Measurements from ENCODE around the gene CHCHD4.

CHCHD4 gene

GRCh38 chr3:14124615-14125192 lies at the start of gene CHCHD4, which contains the start of gene TMEM43:
Gene CHCHD4, minus strand, starts transcription at chr3:14124870. Its CDS starts 194 bp downstream, at chr3:14124676.
Gene TMEM43, plus strand, starts transcription at chr3:14125052. Its CDS starts 142 bp downstream, at chr3:14125194.
- TF ChIP-seq CTCF (IDR thresholded peaks at IDR 0.05) = no peak

- TF ChIP-seq CTCF (IDR thresholded peaks at IDR 0.05) = no peak
Observed at GRCh38 chr3:14172496-14172895, 47.8 kb upstream of the CHCHD4 start.

GRCh38 chr3:14170531-14171159 lies 46.0 kb upstream of the CHCHD4 start:
- TF ChIP-seq CTCF (IDR thresholded peaks at IDR 0.05) = no peak

GRCh38 chr3:14169871-14170270 lies 45.2 kb upstream of the CHCHD4 start:
- TF ChIP-seq CTCF (IDR thresholded peaks at IDR 0.05) = no peak

- TF ChIP-seq CTCF (IDR thresholded peaks at IDR 0.05) = no peak
Observed at GRCh38 chr3:14169435-14169834, 44.8 kb upstream of the CHCHD4 start.

- TF ChIP-seq CTCF (IDR thresholded peaks at IDR 0.05) = no peak
Observed at GRCh38 chr3:14166877-14167603, 42.4 kb upstream of the CHCHD4 start.

GRCh38 chr3:14162178-14162577 lies 37.5 kb upstream of the CHCHD4 start:
- TF ChIP-seq CTCF (IDR thresholded peaks at IDR 0.05) = no peak
